CD14-positive monocyte (primary cell): Measurements from ENCODE around the gene ARHGEF10L. TPM values are rescaled to one million over a fixed set of nuclear protein-coding genes. Genes with fewer than 3 reads are reported as not detected.

Experiments used
- DNase-seq, 3 donors: peaks; one replicate each; pipeline ENCODE4 v3.0.0-alpha.2; 2011 to 2022
- H2AFZ ChIP-seq: 2 replicates; pipeline ENCODE4 v1.6.0; 2012; ENCODE audit warnings: mild to moderate bottlenecking, low read depth, low read length, inconsistent platforms; ENCODE audit not compliant: insufficient read depth, poor library complexity, severe bottlenecking
- H3K27ac ChIP-seq, 2 donors: 1 replicate in 1 of 2; 2 replicates in 1 of 2; pipeline ENCODE4 v1.5.1; 2012 to 2013; ENCODE audit warnings: low read length in 2 of 2, control low read depth in 1 of 2, inconsistent platforms in 1 of 2, low read depth in 1 of 2, mild to moderate bottlenecking in 1 of 2
- H3K27me3 ChIP-seq, 2 donors: one replicate each; pipeline versions ENCODE4 v1.6.0 to v1.6.1; 2011 to 2013; ENCODE audit warnings: low read length in 2 of 2; ENCODE audit not compliant: control insufficient read depth in 2 of 2, insufficient read depth in 2 of 2
- H3K36me3 ChIP-seq, 2 donors: replicated peaks in 1 of 2; 1 replicate in 1 of 2; 2 replicates in 1 of 2; pipeline versions ENCODE4 v1.5.1 to v1.6.1; 2012 to 2013; ENCODE audit warnings: low read length in 2 of 2, control low read depth in 1 of 2, inconsistent platforms in 1 of 2, mild to moderate bottlenecking in 1 of 2; ENCODE audit not compliant: insufficient read depth in 2 of 2, control insufficient read depth in 1 of 2
- H3K4me1 ChIP-seq, 2 donors: 1 replicate in 1 of 2; 2 replicates in 1 of 2; pipeline versions ENCODE4 v1.5.1 to v1.6.1; 2012 to 2013; ENCODE audit warnings: low read length in 2 of 2, control low read depth in 1 of 2, inconsistent platforms in 1 of 2, mild to moderate bottlenecking in 1 of 2, moderate library complexity in 1 of 2; ENCODE audit not compliant: insufficient read depth in 2 of 2, control insufficient read depth in 1 of 2
- H3K4me2 ChIP-seq: replicated peaks from 2 replicates; pipeline ENCODE3; 2012; ENCODE audit warnings: low read length, moderate library complexity, mild to moderate bottlenecking; ENCODE audit not compliant: poor library complexity, severe bottlenecking; ENCODE audit errors: extremely low read depth
- H3K4me3 ChIP-seq, 3 experiments: fragments of 200-600 bp in 1 of 3; sonication (generic) in 1 of 3; replicated peaks in 1 of 3; 1 replicate in 2 of 3; 2 replicates in 1 of 3; pipeline ENCODE4 v1.5.1; 2011 to 2013; ENCODE audit warnings: low read length in 3 of 3, mild to moderate bottlenecking in 3 of 3, control low read depth in 2 of 3, low read depth in 2 of 3, inconsistent platforms in 1 of 3, moderate library complexity in 1 of 3
- H3K79me2 ChIP-seq: 2 replicates; pipeline ENCODE4 v1.6.0; 2012; ENCODE audit warnings: mild to moderate bottlenecking, control low read depth, inconsistent platforms, low read length, moderate library complexity; ENCODE audit not compliant: insufficient read depth
- H3K9ac ChIP-seq: 2 replicates; pipeline ENCODE4 v1.6.0; 2017; ENCODE audit warnings: low read length, mild to moderate bottlenecking; ENCODE audit not compliant: insufficient read depth, poor library complexity, severe bottlenecking
- H3K9me3 ChIP-seq, 2 donors: replicated peaks in 1 of 2; 1 replicate in 1 of 2; 2 replicates in 1 of 2; pipeline versions ENCODE4 v1.5.1 to v1.6.1; 2012 to 2013; ENCODE audit warnings: low read length in 2 of 2, control low read depth in 1 of 2; ENCODE audit not compliant: control insufficient read depth in 1 of 2, insufficient read depth in 1 of 2
- H4K20me1 ChIP-seq: 2 replicates; pipeline ENCODE4 v1.6.0; 2012; ENCODE audit warnings: mild to moderate bottlenecking, low read length, control low read depth, moderate library complexity; ENCODE audit not compliant: insufficient read depth
- H3K27ac Mint-ChIP-seq, 7 donors: one replicate each; pipeline ENCODE4 v1.8.0; 2020; ENCODE audit warnings: mild to moderate bottlenecking in 7 of 7, mixed read lengths in 7 of 7, moderate library complexity in 6 of 7, inconsistent platforms in 2 of 7
- H3K27me3 Mint-ChIP-seq, 3 donors: one replicate each; pipeline ENCODE4 v1.8.0; 2021 to 2022; ENCODE audit warnings: low read depth in 3 of 3, mild to moderate bottlenecking in 3 of 3, mixed read lengths in 3 of 3, moderate library complexity in 3 of 3, inconsistent platforms in 1 of 3
- H3K36me3 Mint-ChIP-seq, 2 donors: one replicate each; pipeline ENCODE4 v1.8.0; 2020; ENCODE audit warnings: mixed read lengths in 2 of 2, inconsistent platforms in 1 of 2, mild to moderate bottlenecking in 1 of 2
- H3K4me1 Mint-ChIP-seq: one replicate; pipeline ENCODE4 v1.8.0; 2020; ENCODE audit warnings: mild to moderate bottlenecking, mixed read lengths
- H3K4me3 Mint-ChIP-seq, 2 donors: one replicate each; pipeline ENCODE4 v1.8.0; 2020; ENCODE audit warnings: mild to moderate bottlenecking in 2 of 2, mixed read lengths in 2 of 2, moderate library complexity in 1 of 2
- H3K9me3 Mint-ChIP-seq, 7 donors: one replicate each; pipeline ENCODE4 v1.8.0; 2020 to 2022; ENCODE audit warnings: mixed read lengths in 7 of 7, mild to moderate bottlenecking in 6 of 7, moderate library complexity in 6 of 7, inconsistent platforms in 2 of 7
- CTCF ChIP-seq: fragments of 200-600 bp; IDR thresholded peaks from one replicate; pipeline ENCODE4 v1.8.0; 2022; ENCODE audit warnings: antibody characterized with exemption, mild to moderate bottlenecking
- WGBS: methylation state at CpG from one replicate; pipeline ENCODE4 v1.1.5; 2013; ENCODE audit warnings: missing lambda C conversion rate; ENCODE audit not compliant: insufficient coverage; 5-methylcytosine and 5-hydroxymethylcytosine counted together
- intact Hi-C, 2 donors: fragments of 100-400 bp; cut with micrococcal nuclease; formaldehyde crosslinking; loops; one replicate each; pipeline versions ENCODE4 v1.15.0 to v1.15.1; 2023
- polyA plus RNA-seq, 3 donors: library from polyadenylated mRNA; depleted of rRNA in 1 of 3; unstranded in 2 of 3; stranded (reverse) in 1 of 3; fragments of 300-500 nt in 2 of 3; fragments of >200 nt in 1 of 3; fragmentation: Illumina TruSeq in 2 of 3; gene quantifications; 1 replicate in 2 of 3; 2 replicates in 1 of 3; pipeline ENCODE4 v1.2.3, GENCODE V29; 2012 to 2021

Gene ARHGEF10L
- polyA plus RNA-seq, 3 donors: 20.7 to 95.7 (median 23.7) TPM

GRCh38 chr1:17692645-17693044 is 153.1 kb downstream of the ARHGEF10L start:
- H3K4me3 ChIP-seq: no peak overlapping the region
- H3K27ac ChIP-seq: no peak overlapping the region
- peaks cover 11% of the 10 kb centered on the region for H3K4me1 Mint-ChIP-seq
- TF ChIP-seq CTCF: no peak
- H3K4me2 ChIP-seq: no peak overlapping the region
- intact Hi-C loops: no loop called here
- H3K27me3 ChIP-seq: no peaks in the 10 kb centered on the region
- DNase-seq: no peak
- peaks cover 0 to 9% of the 10 kb centered on the region in 2 donors for H3K4me1 ChIP-seq
- H3K27me3 Mint-ChIP-seq: peaks cover 0 to 4% (median 0%) of the 10 kb centered on the region in 3 donors
- no peak overlapping the region for H3K4me3 Mint-ChIP-seq
- H2AFZ ChIP-seq: no peak overlapping the region
- no peak overlapping the region for H3K27ac Mint-ChIP-seq
- H3K9me3 Mint-ChIP-seq: no peaks in the 10 kb centered on the region
- H4K20me1 ChIP-seq: peaks cover 99% of the 10 kb centered on the region
- H3K36me3 ChIP-seq: peaks cover 92 to 96% of the 10 kb centered on the region in 2 donors
- no peaks in the 10 kb centered on the region for H3K9me3 ChIP-seq
- H3K79me2 ChIP-seq: no peaks in the 10 kb centered on the region
- H3K9ac ChIP-seq: no peak overlapping the region
- WGBS: 81% methylated on average over 8 of the region's 9 CpGs
- H3K36me3 Mint-ChIP-seq: peaks cover 81 to 93% of the 10 kb centered on the region in 2 donors

- no peak for TF ChIP-seq CTCF
- no peak for DNase-seq
- Mint-ChIP-seq H3K9me3 (no peaks in the 10 kb centered on the region), H3K27ac (peak overlapping the region in 1 of 7 donors; percentile 42), H3K36me3 (peaks cover 60 to 73% of the 10 kb centered on the region in 2 donors), H3K4me1 (peaks cover 4% of the 10 kb centered on the region), H3K4me3 (no peak overlapping the region), H3K27me3 (peaks cover 2 to 4% (median 3%) of the 10 kb centered on the region in 3 donors)
- Histone ChIP-seq H4K20me1 (peaks cover 76% of the 10 kb centered on the region), H2AFZ (no peak overlapping the region), H3K27ac (no peak overlapping the region), H3K4me1 (no peaks in the 10 kb centered on the region), H3K9me3 (no peaks in the 10 kb centered on the region), H3K4me2 (no peak overlapping the region), H3K27me3 (no peaks in the 10 kb centered on the region), H3K9ac (no peak overlapping the region), H3K79me2 (no peaks in the 10 kb centered on the region), H3K4me3 (no peak overlapping the region), H3K36me3 (peaks cover 57 to 62% of the 10 kb centered on the region in 2 donors)
- intact Hi-C loops: no loop called here
- 89% methylated on average over 40 of the region's 42 CpGs for WGBS
Measured at GRCh38 chr1:17696417-17697301, 157.2 kb downstream of the ARHGEF10L start.
